ES-I3 (cell line): ENCODE data around the gene LPAR1.
"Not testable (repeated sequence)": the region's sequence is repeated elsewhere in the genome, so short reads cannot be mapped to it uniquely, and the experiment has no call there.

Source experiments
- H3K36me3 ChIP-seq: 2 replicates; pipeline ENCODE4 v1.6.1; 2013; ENCODE audit warnings: mild to moderate bottlenecking, low read length, control low read depth, moderate library complexity; ENCODE audit not compliant: insufficient read depth
- H3K4me1 ChIP-seq: 2 replicates; pipeline ENCODE4 v1.6.1; 2013; ENCODE audit warnings: mild to moderate bottlenecking, control low read depth, low read length; ENCODE audit not compliant: insufficient read depth
- H3K9ac ChIP-seq: 2 replicates; pipeline ENCODE4 v1.6.1; 2013; ENCODE audit warnings: low read depth, mild to moderate bottlenecking, low read length, moderate library complexity
- H3K9me3 ChIP-seq: 2 replicates; pipeline ENCODE4 v1.6.1; 2013; ENCODE audit warnings: mild to moderate bottlenecking, low read length, moderate library complexity; ENCODE audit not compliant: control insufficient read depth, insufficient read depth

LPAR1 gene

DNA sequence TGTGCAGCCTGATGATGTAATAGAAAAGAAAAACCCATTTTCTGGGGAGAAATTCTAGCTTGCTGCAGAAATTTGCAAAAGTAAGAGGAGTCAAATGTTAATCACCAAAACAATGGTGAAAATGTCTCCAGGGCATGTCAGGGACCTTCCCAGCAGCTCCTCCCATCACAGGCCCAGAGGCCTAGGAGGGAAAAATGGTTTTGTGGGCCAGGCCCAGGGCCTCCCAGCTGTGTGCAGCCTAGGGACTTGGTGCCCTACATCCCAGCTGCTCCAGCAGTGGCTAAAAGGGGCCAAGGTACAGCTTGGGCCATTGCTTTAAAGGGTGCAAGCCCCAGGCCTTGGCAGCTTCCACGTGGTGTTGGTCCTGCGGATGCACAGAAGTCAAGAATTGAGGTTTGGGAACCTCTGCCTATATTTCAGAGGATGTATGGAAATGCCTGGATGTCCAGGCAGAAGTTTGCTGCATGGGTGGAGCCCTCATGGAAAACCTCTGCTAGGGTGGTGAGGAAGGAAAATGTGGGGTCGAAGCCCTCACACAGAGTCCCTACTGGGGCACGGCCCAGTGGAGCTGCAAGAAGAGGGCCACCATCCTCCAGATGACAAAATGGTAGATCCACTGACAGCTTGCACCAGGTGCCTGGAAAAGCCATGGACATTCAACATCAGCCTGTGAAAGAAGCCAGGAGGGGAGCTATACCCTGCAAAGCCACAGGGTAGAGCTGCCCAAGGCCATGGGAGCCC is 176.7 kb downstream of the LPAR1 start:
- not testable (repeated sequence) for H3K36me3 ChIP-seq, H3K9ac ChIP-seq, H3K9me3 ChIP-seq, H3K4me1 ChIP-seq

DNA sequence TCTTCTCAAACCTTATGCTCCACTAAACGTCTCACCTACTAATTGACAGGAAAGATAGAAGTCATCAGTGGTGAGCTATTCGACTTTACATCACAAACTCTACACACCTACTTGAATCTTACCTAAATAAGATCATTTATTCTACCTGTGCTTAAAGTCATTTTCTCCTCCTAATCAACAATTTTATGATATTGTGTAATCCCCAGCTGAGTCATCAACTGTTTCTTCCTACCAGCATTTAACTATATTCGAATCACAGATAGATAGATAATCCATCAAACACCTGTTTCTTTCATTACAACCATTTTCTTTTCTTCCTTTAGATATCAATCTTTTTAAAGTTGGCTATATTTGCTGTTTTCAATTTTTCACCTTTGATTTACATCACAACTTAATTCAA is 181.5 kb downstream of the LPAR1 start:
- Histone ChIP-seq H3K4me1 (no peaks in the 10 kb centered on the region), H3K36me3 (no peaks in the 10 kb centered on the region), H3K9me3 (peaks cover 3% of the 10 kb centered on the region; the same call in 1 of the 2 replicates), H3K9ac (no peak overlapping the region)

- H3K9me3 ChIP-seq: no peaks in the 10 kb centered on the region
- no peaks in the 10 kb centered on the region for H3K36me3 ChIP-seq
- no peaks in the 10 kb centered on the region for H3K4me1 ChIP-seq
- H3K9ac ChIP-seq: no peak overlapping the region
Measured at GRCh38 chr9:110850401-110851135, 187.7 kb downstream of the LPAR1 start.

GRCh38 chr9:110847671-110848070 is 190.6 kb downstream of the LPAR1 start:
- Histone ChIP-seq H3K4me1 (no peaks in the 10 kb centered on the region), H3K36me3 (no peaks in the 10 kb centered on the region), H3K9me3 (no peaks in the 10 kb centered on the region), H3K9ac (no peak overlapping the region)

GRCh38 chr9:110846215-110846614 is 192.1 kb downstream of the LPAR1 start:
- H3K4me1 ChIP-seq: no peaks in the 10 kb centered on the region; the same call in 1 of the 2 replicates
- H3K9me3 ChIP-seq: no peaks in the 10 kb centered on the region
- no peak overlapping the region for H3K9ac ChIP-seq
- no peaks in the 10 kb centered on the region for H3K36me3 ChIP-seq

- Histone ChIP-seq H3K36me3 (no peaks in the 10 kb centered on the region), H3K4me1 (no peaks in the 10 kb centered on the region; the same call in 1 of the 2 replicates), H3K9me3 (no peaks in the 10 kb centered on the region), H3K9ac (no peak overlapping the region)
Measured at GRCh38 chr9:110844121-110844520, 194.1 kb downstream of the LPAR1 start.

DNA sequence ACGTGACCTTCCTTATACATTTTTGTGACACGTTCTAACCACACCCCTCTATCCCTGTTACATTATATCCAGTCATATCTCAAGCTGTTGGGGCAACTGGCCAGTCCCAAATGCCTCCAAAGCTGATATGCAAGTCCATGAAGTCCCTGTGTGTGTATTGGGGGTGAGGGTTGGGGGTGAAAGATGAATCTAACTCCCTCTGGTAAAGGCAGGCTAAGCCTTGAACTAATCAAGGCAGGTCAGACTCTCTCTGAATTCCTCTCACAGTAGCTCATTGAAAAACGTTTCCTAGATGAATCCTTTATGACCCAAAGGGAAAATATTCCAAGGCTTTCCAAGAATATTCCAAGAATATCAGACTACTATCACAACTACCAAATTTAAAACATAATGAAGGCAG is 195.3 kb downstream of the LPAR1 start:
- H3K36me3 ChIP-seq: no peaks in the 10 kb centered on the region
- no peaks in the 10 kb centered on the region; the same call in 1 of the 2 replicates for H3K4me1 ChIP-seq
- H3K9me3 ChIP-seq: no peaks in the 10 kb centered on the region
- H3K9ac ChIP-seq: no peak overlapping the region

DNA sequence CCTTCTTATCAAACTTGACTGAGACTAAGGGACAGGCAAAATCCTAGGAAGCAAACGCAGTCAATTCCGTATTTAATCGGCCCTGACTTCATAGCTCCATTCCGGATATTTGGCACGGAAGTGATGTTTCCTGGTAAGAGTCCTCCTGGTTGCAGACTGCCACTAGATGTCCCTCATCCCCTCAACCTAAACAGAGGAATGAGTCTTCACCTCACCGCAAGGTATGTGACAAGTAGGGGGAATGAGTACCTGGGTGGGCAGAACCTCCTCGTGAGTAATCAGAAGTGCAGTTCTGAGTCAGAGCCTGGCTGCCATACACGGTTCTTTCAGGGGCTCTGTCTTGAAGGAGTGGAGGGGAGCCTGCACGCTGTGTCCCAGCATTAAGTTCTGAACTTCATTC is 196.1 kb downstream of the LPAR1 start:
- H3K4me1 ChIP-seq: no peaks in the 10 kb centered on the region; the same call in 1 of the 2 replicates
- H3K9me3 ChIP-seq: no peaks in the 10 kb centered on the region
- H3K9ac ChIP-seq: no peak overlapping the region
- no peaks in the 10 kb centered on the region for H3K36me3 ChIP-seq

DNA sequence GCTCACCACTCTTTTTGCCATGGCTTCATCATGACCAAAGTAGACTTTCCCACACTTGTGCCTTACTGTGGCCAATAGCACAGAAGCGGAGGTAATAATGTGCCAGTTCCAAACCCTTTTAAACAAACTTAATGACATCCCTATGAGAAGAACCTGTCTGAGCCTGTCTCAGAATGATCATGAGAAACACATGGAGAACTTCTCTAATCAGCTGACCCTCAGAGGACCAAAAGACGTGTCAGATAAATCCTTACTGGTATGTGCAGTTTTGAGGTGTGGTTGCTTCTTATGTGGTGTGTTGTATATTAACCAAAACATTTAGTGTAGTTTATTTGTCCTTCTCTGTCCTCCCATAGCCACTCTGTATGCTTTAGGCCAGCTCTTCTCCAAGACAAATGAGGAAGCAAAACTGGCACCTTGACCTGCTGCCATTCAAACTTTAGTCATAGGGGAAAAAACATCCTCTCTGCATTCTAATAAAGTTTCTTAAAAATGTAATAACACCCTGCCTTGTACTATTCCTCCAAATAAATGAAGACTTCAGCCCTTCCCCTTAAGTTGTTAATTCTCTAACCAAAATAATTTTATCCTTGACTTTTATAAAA is 200.8 kb downstream of the LPAR1 start:
- Histone ChIP-seq H3K9me3 (no peaks in the 10 kb centered on the region), H3K36me3 (no peaks in the 10 kb centered on the region), H3K9ac (no peak overlapping the region), H3K4me1 (no peaks in the 10 kb centered on the region; the same call in 1 of the 2 replicates)

DNA sequence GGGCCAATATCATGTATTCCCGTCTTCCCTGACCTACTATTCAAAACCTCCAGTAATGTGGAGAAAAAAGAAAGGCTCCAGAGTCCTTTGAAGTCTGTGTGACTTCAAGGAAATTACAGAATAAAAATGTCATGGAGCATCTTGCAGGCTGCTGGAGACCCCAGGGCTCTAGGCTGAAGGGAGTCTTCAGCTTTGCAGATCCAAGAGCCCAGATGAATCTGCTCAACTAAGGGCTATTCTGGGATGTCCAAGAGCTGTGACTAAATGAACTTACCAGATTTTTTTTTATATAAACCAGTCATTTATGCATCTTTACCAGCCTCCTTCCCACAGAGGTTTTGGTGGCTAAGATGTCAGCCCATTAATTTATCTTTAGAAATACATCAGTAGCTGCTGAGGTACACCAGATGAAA is 202.4 kb downstream of the LPAR1 start:
- Histone ChIP-seq H3K4me1 (no peaks in the 10 kb centered on the region; the same call in 1 of the 2 replicates), H3K9ac (no peak overlapping the region), H3K36me3 (no peaks in the 10 kb centered on the region)

DNA sequence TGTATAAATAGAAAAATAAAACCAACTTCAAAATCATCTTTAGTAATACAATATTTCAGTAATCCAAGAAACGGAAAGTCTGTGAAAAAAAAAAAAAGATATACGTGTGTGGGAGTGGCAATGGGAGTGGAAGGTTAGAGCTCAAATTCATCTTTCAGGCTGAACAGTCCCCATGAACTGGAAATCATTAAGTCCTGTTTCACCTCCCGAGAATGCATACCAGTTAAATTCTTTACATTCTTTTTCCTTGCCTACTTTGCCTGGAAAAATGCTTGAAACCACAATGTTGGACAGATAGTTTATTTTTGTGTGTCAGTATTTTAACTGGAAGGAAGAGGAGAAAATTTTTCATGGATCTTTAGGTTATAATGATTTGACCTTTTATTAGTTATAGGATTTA is 202.9 kb downstream of the LPAR1 start:
- Histone ChIP-seq H3K36me3 (no peaks in the 10 kb centered on the region), H3K9me3 (no peaks in the 10 kb centered on the region)

More for the DNA sequence above, 202.4 kb downstream of the LPAR1 start:
- no peaks in the 10 kb centered on the region for H3K9me3 ChIP-seq

DNA sequence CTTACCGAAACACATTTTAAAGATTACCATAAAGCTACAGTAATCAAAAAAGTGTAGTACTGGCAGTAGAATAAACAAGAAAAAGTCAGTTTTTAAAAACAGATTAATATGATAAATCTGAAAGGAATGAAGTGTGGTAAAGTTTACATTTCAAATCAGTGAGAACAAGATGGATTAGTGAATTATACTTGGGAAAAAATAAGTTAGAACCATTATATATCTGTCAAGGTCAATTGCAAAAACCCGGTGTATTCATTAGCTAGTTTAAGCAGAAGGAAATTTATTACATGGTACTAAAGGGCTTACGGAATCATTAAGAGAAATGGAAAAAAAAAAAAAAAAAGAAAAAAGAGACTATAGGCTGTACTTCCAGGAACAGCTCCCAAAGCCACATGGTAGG is 205.3 kb downstream of the LPAR1 start:
- no peaks in the 10 kb centered on the region for H3K36me3 ChIP-seq
- H3K9ac ChIP-seq: no peak overlapping the region
- H3K4me1 ChIP-seq: no peaks in the 10 kb centered on the region; the same call in 1 of the 2 replicates
- H3K9me3 ChIP-seq: 0 out of 2 replicates have a peak, but pooled peaks cover under 1% of the 10 kb centered on the region

More for the DNA sequence above, 202.9 kb downstream of the LPAR1 start:
- Histone ChIP-seq H3K9ac (no peak overlapping the region), H3K4me1 (no peaks in the 10 kb centered on the region; the same call in 1 of the 2 replicates)

DNA sequence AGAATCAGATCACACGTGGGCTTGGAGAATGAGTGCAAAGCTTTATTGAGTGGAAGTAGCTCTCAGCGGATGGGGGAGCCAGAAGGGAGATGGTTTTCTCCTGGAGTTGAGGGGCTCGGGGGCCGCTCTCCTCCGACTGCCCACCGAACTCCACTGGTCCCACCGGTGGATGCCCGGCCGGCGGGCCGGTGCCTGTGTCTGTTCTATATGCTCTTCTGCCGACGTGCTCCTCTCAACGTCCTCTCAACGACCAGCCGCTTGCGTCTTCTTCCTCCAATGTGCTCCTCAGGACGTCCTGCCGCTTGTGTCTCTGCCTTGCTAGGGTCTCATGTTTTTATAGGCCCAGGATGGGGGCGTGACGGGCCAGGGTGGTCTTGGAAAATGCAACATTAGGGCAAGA is 207.8 kb downstream of the LPAR1 start:
- Histone ChIP-seq H3K9ac (no peak overlapping the region), H3K9me3 (peaks cover 7% of the 10 kb centered on the region), H3K36me3 (no peaks in the 10 kb centered on the region), H3K4me1 (no peaks in the 10 kb centered on the region; the same call in 1 of the 2 replicates)

DNA sequence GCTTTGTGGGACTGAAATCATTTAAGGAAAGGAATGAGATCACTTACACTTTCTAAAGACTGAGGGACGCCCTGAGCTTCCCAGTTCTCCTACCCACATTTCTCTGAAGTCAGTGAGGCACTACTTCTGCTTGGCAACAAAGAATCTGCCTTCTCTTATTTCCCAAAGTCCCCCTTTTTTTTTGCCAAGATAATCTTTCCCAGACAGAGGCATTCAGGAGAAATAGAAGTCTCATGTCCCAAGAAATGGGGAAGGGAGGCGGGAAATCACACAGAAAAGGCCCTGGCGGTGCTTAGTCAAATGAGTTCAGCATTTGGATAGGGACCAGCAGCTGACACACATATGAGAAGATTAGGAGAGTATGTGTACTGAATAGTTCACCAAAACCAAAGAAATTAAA is 210.0 kb downstream of the LPAR1 start:
- Histone ChIP-seq H3K36me3 (no peaks in the 10 kb centered on the region), H3K4me1 (no peaks in the 10 kb centered on the region), H3K9me3 (peaks cover 7% of the 10 kb centered on the region), H3K9ac (no peak overlapping the region)
